Esophagus muscularis mucosa (tissue), 4 donors: ENCODE results near the gene EIF6.

Experiments
- CTCF ChIP-seq, 3 experiments: fragments of 200-600 bp in 2 of 3; fragments of 450-650 bp in 1 of 3; sonication (generic) in 2 of 3; IDR thresholded peaks; one replicate each; pipeline ENCODE4 v1.5.1; 2017 to 2019; ENCODE audit warnings: antibody characterized with exemption in 3 of 3, mild to moderate bottlenecking in 2 of 3, moderate library complexity in 1 of 3
- EP300 ChIP-seq: sonication (generic); formaldehyde crosslinking; IDR thresholded peaks from one replicate; pipeline ENCODE4 v1.6.1; 2017; ENCODE audit warnings: antibody characterized with exemption
- POLR2A ChIP-seq: fragments of 450-650 bp; IDR thresholded peaks from one replicate; pipeline ENCODE4 v1.6.1; 2017; ENCODE audit warnings: antibody characterized with exemption, moderate library complexity, mild to moderate bottlenecking, low read depth
- POLR2AphosphoS5 ChIP-seq, 2 donors: sonication (generic); formaldehyde crosslinking; IDR thresholded peaks; one replicate each; pipeline ENCODE4 v1.6.1; 2017; ENCODE audit warnings: antibody characterized with exemption in 2 of 2

- no peak for TF ChIP-seq CTCF (IDR thresholded peaks at IDR 0.05)
- no peak for TF ChIP-seq POLR2A
- TF ChIP-seq EP300, result no peak
- no peak for TF ChIP-seq POLR2AphosphoS5 (IDR thresholded peaks at IDR 0.05)
Measured at GRCh38 chr20:35237486-35237885, 47.1 kb downstream of the EIF6 start.
